ENCODE measurements around the gene GABRE.

DNA sequence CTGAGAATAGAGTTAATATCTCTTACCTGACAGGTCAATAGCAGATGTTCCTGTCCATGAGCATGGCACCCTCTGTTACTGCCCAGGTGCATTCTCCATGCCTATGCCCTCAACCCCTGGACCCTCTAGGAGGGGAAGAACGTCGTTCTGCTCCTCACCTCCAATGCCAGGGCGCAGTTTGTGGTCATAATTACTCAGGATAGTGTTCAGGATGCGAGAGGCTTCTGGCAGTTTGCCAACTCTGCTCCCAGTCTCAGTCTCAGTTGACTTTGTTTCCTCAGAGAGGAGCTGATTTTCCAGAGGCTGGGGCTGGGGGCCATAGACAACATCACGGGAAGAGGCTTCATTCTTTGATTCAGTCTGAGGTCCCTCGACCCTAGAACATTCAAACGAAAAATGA lies 4.4 kb downstream of the GABRE start:
- TF ChIP-seq, protein P1, sequence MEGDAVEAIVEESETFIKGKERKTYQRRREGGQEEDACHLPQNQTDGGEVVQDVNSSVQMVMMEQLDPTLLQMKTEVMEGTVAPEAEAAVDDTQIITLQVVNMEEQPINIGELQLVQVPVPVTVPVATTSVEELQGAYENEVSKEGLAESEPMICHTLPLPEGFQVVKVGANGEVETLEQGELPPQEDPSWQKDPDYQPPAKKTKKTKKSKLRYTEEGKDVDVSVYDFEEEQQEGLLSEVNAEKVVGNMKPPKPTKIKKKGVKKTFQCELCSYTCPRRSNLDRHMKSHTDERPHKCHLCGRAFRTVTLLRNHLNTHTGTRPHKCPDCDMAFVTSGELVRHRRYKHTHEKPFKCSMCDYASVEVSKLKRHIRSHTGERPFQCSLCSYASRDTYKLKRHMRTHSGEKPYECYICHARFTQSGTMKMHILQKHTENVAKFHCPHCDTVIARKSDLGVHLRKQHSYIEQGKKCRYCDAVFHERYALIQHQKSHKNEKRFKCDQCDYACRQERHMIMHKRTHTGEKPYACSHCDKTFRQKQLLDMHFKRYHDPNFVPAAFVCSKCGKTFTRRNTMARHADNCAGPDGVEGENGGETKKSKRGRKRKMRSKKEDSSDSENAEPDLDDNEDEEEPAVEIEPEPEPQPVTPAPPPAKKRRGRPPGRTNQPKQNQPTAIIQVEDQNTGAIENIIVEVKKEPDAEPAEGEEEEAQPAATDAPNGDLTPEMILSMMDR (conservative IDR thresholded peaks at IDR 0.05; ENCODE audit: low read depth, low read length), result no peak
- no peak for TF ChIP-seq EZH2 (IDR thresholded peaks at IDR 0.05; ENCODE audit: borderline replicate concordance, low read depth, low read length, poor library complexity, severe bottlenecking)

Data from A673 (cell line).